ENCODE data around the gene PTPN14. TPM values are rescaled to one million over a fixed set of nuclear protein-coding genes. Genes with fewer than 3 reads are reported as not detected.
A peak's percentile ranks its signal among the peaks of the same experiment; 100 is the strongest.

PTPN14 gene
- total and polyA plus RNA-seq, 12 donors: 5.0 to 71.6 (median 42.3) TPM

DNA sequence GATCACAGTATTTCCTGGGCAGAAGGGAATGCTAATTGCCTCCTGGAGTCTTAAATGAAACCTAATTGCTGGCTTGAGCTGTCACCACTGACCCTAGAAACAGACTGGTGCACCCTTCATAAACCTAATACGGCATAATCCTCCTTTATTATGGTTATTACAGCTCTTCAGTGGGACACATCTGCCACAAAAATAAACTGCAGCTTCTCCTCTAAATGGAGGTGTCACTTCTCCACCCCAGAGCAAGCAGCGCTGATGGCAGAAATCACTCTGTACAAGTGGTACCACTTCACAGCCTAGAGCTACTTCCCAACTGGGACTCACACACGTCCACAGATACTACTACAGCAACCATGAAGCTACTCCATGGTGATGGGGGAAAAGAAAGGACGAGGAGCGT is 11.1 kb downstream of the PTPN14 start:
- intact Hi-C loops (cut with DNase I): loop anchor here in 2 of 10 donors (5.0 to 10.0 kb wide), 2 partner anchors 38 to 96 kb away; no protein-coding TSS in a partner anchor
- Histone ChIP-seq H3K4me3 (no peak overlapping the region), H3K9me3 (no peaks in the 10 kb centered on the region), H3K27ac (peak overlapping the region in 1 of 10 donors; percentile 9), H3K27me3 (no peaks in the 10 kb centered on the region), H3K4me1 (peaks cover 4 to 74% (median 57%) of the 10 kb centered on the region in 9 donors), H3K36me3 (no peaks in the 10 kb centered on the region)
- DNase-seq (peak in 1 of 2 donors; percentile 30), ATAC-seq (peak in 7 of 8 donors; percentile 57 to 90 (median 75))
- TF ChIP-seq, protein P1, sequence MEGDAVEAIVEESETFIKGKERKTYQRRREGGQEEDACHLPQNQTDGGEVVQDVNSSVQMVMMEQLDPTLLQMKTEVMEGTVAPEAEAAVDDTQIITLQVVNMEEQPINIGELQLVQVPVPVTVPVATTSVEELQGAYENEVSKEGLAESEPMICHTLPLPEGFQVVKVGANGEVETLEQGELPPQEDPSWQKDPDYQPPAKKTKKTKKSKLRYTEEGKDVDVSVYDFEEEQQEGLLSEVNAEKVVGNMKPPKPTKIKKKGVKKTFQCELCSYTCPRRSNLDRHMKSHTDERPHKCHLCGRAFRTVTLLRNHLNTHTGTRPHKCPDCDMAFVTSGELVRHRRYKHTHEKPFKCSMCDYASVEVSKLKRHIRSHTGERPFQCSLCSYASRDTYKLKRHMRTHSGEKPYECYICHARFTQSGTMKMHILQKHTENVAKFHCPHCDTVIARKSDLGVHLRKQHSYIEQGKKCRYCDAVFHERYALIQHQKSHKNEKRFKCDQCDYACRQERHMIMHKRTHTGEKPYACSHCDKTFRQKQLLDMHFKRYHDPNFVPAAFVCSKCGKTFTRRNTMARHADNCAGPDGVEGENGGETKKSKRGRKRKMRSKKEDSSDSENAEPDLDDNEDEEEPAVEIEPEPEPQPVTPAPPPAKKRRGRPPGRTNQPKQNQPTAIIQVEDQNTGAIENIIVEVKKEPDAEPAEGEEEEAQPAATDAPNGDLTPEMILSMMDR (IDR thresholded peaks at IDR 0.05): no peak
- 45 to 54% methylated on average over 5 of the region's 5 CpGs for WGBS, 2 donors

- no peak overlapping the region for H3K4me3 ChIP-seq
- H3K9me3 ChIP-seq: no peaks in the 10 kb centered on the region
- intact Hi-C loops (cut with DNase I): no loop called here
- TF ChIP-seq, protein P1 (IDR thresholded peaks at IDR 0.05): no peak
- ATAC-seq (no peak), DNase-seq (no peak)
- 32 to 39% methylated on average over 3 of the region's 3 CpGs for WGBS, 2 donors
- H3K4me1 ChIP-seq: peaks cover 4 to 71% (median 56%) of the 10 kb centered on the region in 9 donors
- H3K36me3 ChIP-seq: no peaks in the 10 kb centered on the region
- H3K27me3 ChIP-seq: no peaks in the 10 kb centered on the region
- H3K27ac ChIP-seq: peak overlapping the region in 2 of 10 donors; percentile 50 to 51
Measured at GRCh38 chr1:214538496-214538895, 12.9 kb downstream of the PTPN14 start.

DNA sequence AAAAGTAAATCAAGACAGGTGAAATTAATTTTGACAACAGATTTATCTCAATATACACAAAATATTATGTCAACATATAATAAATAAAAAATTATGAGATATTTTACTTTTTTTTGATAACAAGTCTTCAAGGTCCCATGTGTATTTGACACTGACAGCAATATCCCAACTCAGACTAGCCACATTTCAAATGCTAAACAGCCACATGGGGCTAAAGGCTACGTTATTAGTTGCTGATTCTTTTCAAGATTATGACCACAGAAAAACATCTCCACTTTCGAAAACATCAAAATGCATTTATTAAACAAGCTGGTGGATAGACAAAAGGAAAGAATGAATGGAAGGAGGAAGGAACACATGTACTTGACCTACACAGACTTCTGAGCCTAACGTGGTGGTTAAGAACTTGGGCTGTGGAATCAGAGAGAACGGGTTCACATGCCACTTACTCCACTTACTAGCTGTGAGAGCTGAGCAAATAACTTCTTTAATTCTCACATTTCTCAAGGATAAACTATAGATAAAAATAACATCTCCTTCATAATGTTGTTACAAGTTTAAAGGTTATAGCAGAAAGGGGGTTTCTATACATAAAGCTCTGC is 13.4 kb downstream of the PTPN14 start:
- Histone ChIP-seq H3K4me3 (no peak overlapping the region), H3K4me1 (peaks cover 4 to 67% (median 51%) of the 10 kb centered on the region in 9 donors), H3K27ac (peak overlapping the region in 2 of 10 donors; percentile 50 to 51), H3K27me3 (no peaks in the 10 kb centered on the region), H3K9me3 (no peaks in the 10 kb centered on the region), H3K36me3 (peaks cover 0 to 2% (median 0%) of the 10 kb centered on the region in 9 donors)
- ATAC-seq (no peak), DNase-seq (no peak)
- WGBS, 2 donors: 74 to 75% methylated on average over 4 of the region's 4 CpGs
- intact Hi-C loops (cut with DNase I): no loop called here
- TF ChIP-seq, protein P1 (IDR thresholded peaks at IDR 0.05): no peak

GRCh38 chr1:214537219-214537618 is 14.2 kb downstream of the PTPN14 start:
- H3K27ac ChIP-seq: peak overlapping the region in 1 of 10 donors; percentile 50
- DNase-seq: no peak
- 65 to 75% methylated on average over 5 of the region's 5 CpGs for WGBS, 2 donors
- peaks cover 0 to 10% (median 0%) of the 10 kb centered on the region in 9 donors for H3K36me3 ChIP-seq
- peak in 2 of 8 donors; percentile 31 to 51 for ATAC-seq
- H3K9me3 ChIP-seq: no peaks in the 10 kb centered on the region
- H3K4me3 ChIP-seq: no peak overlapping the region
- peaks cover 0 to 61% (median 43%) of the 10 kb centered on the region in 9 donors for H3K4me1 ChIP-seq
- intact Hi-C loops (cut with DNase I): no loop called here
- TF ChIP-seq, protein P1 (IDR thresholded peaks at IDR 0.05): no peak
- no peaks in the 10 kb centered on the region for H3K27me3 ChIP-seq
